K562 (cell line): Measurements from ENCODE around the gene SETDB2. TPM values are rescaled to one million over a fixed set of nuclear protein-coding genes. Genes with fewer than 3 reads are reported as not detected.

Experiments
- ATF3 ChIP-seq, 2 experiments: fragments of 450-650 bp in 1 of 2; sonication (generic) in 1 of 2; formaldehyde crosslinking in 1 of 2; IDR thresholded peaks in 1 of 2; conservative IDR thresholded peaks in 1 of 2; 2 replicates each; pipeline versions ENCODE4 v1.6.1 to v1.8.1; 2016 to 2023; ENCODE audit warnings: mild to moderate bottlenecking in 2 of 2, moderate library complexity in 2 of 2, inconsistent platforms in 1 of 2, missing genetic modification reagents in 1 of 2
- FIP1L1 ChIP-seq: fragments of 200-400 bp; formaldehyde crosslinking; IDR thresholded peaks from 2 replicates; pipeline ENCODE4 v1.6.1; 2018; ENCODE audit warnings: mild to moderate bottlenecking, low read depth, low read length; ENCODE audit not compliant: poor library complexity, severe bottlenecking
- FOXA3 ChIP-seq, 2 experiments: fragments of 450-650 bp in 1 of 2; sonication (generic) in 1 of 2; formaldehyde crosslinking; IDR thresholded peaks in 1 of 2; conservative IDR thresholded peaks in 1 of 2; 2 replicates each; pipeline versions ENCODE4 v1.4.0 to v1.8.0; 2020 to 2022; ENCODE audit warnings: mild to moderate bottlenecking in 2 of 2, missing genetic modification reagents in 1 of 2
- FOXO4 ChIP-seq: fragments of 450-650 bp; formaldehyde crosslinking; IDR thresholded peaks from 2 replicates; pipeline ENCODE4 v1.4.0; 2020; ENCODE audit warnings: mild to moderate bottlenecking, moderate library complexity
- HDGF ChIP-seq: fragments of 450-650 bp; IDR thresholded peaks from 2 replicates; pipeline ENCODE4 v1.6.1; 2016
- HEY1 ChIP-seq: fragments of 250-450 bp; sonication (Bioruptor Pico); IDR thresholded peaks from 2 replicates; pipeline ENCODE4 v1.5.0; 2020; ENCODE audit warnings: mild to moderate bottlenecking, moderate library complexity, borderline replicate concordance
- KLF16 ChIP-seq: IDR thresholded peaks from 2 replicates; pipeline ENCODE4 v1.6.1; 2016; ENCODE audit warnings: antibody characterized with exemption
- L3MBTL2 ChIP-seq: fragments of 450-650 bp; IDR thresholded peaks from 2 replicates; pipeline ENCODE4 v1.6.1; 2016; ENCODE audit warnings: mild to moderate bottlenecking, moderate library complexity
- MED1 ChIP-seq: sonication (generic); formaldehyde crosslinking; IDR thresholded peaks from 2 replicates; pipeline ENCODE4 v1.8.1; 2023; ENCODE audit warnings: missing genetic modification reagents, borderline replicate concordance
- NR2C2 ChIP-seq, 2 experiments: fragments of 200-800 bp in 1 of 2; sonication (Bioruptor generic) in 1 of 2; sonication (generic) in 1 of 2; formaldehyde crosslinking in 1 of 2; IDR thresholded peaks; 2 replicates each; pipeline versions ENCODE4 v1.6.1 to v1.8.0; 2016 to 2022; ENCODE audit warnings: mild to moderate bottlenecking in 1 of 2, missing compliant biosample characterization in 1 of 2, missing genetic modification characterization in 1 of 2, missing genetic modification reagents in 1 of 2
- PTBP1 ChIP-seq: fragments of 200-400 bp; formaldehyde crosslinking; IDR thresholded peaks from 2 replicates; pipeline ENCODE4 v1.6.1; 2017; ENCODE audit warnings: low read depth, low read length
- RBM22 ChIP-seq: fragments of 200-400 bp; formaldehyde crosslinking; IDR thresholded peaks from 2 replicates; pipeline ENCODE4 v1.6.1; 2018; ENCODE audit warnings: low read length, low read depth; ENCODE audit not compliant: poor library complexity, severe bottlenecking
- SRSF3 ChIP-seq: fragments of 200-400 bp; formaldehyde crosslinking; IDR thresholded peaks from 2 replicates; pipeline ENCODE4 v1.6.1; 2016; ENCODE audit warnings: mild to moderate bottlenecking, low read length, moderate library complexity; ENCODE audit not compliant: insufficient read depth
- ZFP30 ChIP-seq: fragments of 250-450 bp; sonication (Bioruptor Pico); IDR thresholded peaks from 2 replicates; pipeline ENCODE4 v1.8.0; 2022; ENCODE audit warnings: moderate library complexity, mild to moderate bottlenecking, inconsistent platforms, borderline replicate concordance
- ZNF165 ChIP-seq: fragments of 250-450 bp; sonication (Bioruptor Pico); IDR thresholded peaks from 2 replicates; pipeline ENCODE4 v1.4.0; 2020; ENCODE audit warnings: borderline replicate concordance
- ZNF197 ChIP-seq: fragments of 200-800 bp; sonication (Bioruptor generic); IDR thresholded peaks from 2 replicates; pipeline ENCODE4 v1.6.1; 2016; ENCODE audit warnings: low read depth, missing genetic modification characterization, missing compliant biosample characterization
- ZNF232 ChIP-seq: sonication (generic); formaldehyde crosslinking; IDR thresholded peaks from 2 replicates; pipeline ENCODE4 v1.8.0; 2022; ENCODE audit warnings: mild to moderate bottlenecking, missing genetic modification reagents
- ZNF280A ChIP-seq: fragments of 450-650 bp; IDR thresholded peaks from 2 replicates; pipeline ENCODE4 v1.6.1; 2018; ENCODE audit warnings: mild to moderate bottlenecking, low read depth; ENCODE audit not compliant: partially characterized antibody
- ZNF644 ChIP-seq: fragments of 200-800 bp; sonication (Bioruptor generic); IDR thresholded peaks from 2 replicates; pipeline ENCODE4 v1.6.1; 2016; ENCODE audit warnings: low read depth, missing genetic modification characterization, missing compliant biosample characterization
- ZNF76 ChIP-seq: fragments of 250-450 bp; sonication (Bioruptor Pico); IDR thresholded peaks from 2 replicates; pipeline ENCODE4 v1.4.0; 2020; ENCODE audit warnings: mild to moderate bottlenecking, moderate library complexity, borderline replicate concordance
- polyA plus RNA-seq, 8 experiments: library from polyadenylated mRNA; depleted of rRNA in 4 of 8; stranded (reverse) in 5 of 8; unstranded in 3 of 8; fragments of >200 nt; fragmentation: Nextera tagmentation in 2 of 8; fragmentation: Illumina TruSeq in 1 of 8; extraction: Ambion mirVana in 2 of 8; extraction: Trizol in 1 of 8; gene quantifications; 2 replicates each; pipeline versions ENCODE4 v1.2.1 to v1.2.3, GENCODE V29; 2011 to 2014; ENCODE audit warnings: inconsistent platforms in 1 of 8, missing spikeins in 1 of 8
- total RNA-seq, 7 experiments: library from RNA; depleted of rRNA in 6 of 7; stranded (reverse); fragments of >200 nt in 6 of 7; fragmentation: Illumina TruSeq in 2 of 7; extraction: Trizol in 2 of 7; gene quantifications; 2 replicates each; pipeline versions ENCODE4 v1.2.1 to v1.2.3, GENCODE V29; 2011 to 2021; ENCODE audit warnings: low replicate concordance in 1 of 7

Gene SETDB2
- total and polyA plus RNA-seq, 9 of the 15 experiments (the other 6 are each of a cell fraction or from before 2014, with no cell fraction given): 1.0 to 9.0 (median 6.1) TPM

- TF ChIP-seq SRSF3 (no peak), KLF16 (no peak), MED1 (CRISPR knock-in tag) (no peak), ZFP30 (CRISPR knock-in tag) (no peak), ZNF76 (CRISPR knock-in tag) (no peak), RBM22 (no peak), HDGF (no peak), FIP1L1 (no peak), FOXO4 (no peak), ZNF232 (CRISPR knock-in tag) (0 out of 2 replicates have a peak, but pooled peaks have one; percentile 18), PTBP1 (no peak), ZNF165 (CRISPR knock-in tag) (no peak), ZNF197 (no peak), ATF3 (IDR thresholded peaks at IDR 0.05) (no peak), ATF3 (CRISPR knock-in tag; conservative IDR thresholded peaks at IDR 0.05) (no peak), NR2C2 (CRISPR knock-in tag; IDR thresholded peaks at IDR 0.05) (no peak), NR2C2 (tag; IDR thresholded peaks at IDR 0.05) (peak; percentile 93), ZNF280A (no peak), HEY1 (CRISPR knock-in tag) (no peak), FOXA3 (CRISPR knock-in tag; conservative IDR thresholded peaks at IDR 0.05 in 1 of 2, IDR thresholded peaks at IDR 0.05 in 1 of 2) (0 out of 4 replicates have a peak, but pooled peaks of 1 of the 2 experiments have one; percentile 9), L3MBTL2 (no peak), ZNF644 (tag) (no peak)
Measured at GRCh38 chr13:49444524-49445395, 686 bp downstream of the SETDB2 start (continued).
